ENCODE results near the gene CUBN. TPM values are rescaled to one million over a fixed set of nuclear protein-coding genes. Genes with fewer than 3 reads are reported as not detected.

The CUBN gene
- total and polyA plus RNA-seq, 9 of the 15 experiments (the other 6 are each of a cell fraction or from before 2014, with no cell fraction given), result 0.04 to 0.33 (median 0.09) TPM

GRCh38 chr10:17112566-17112965, 17.0 kb downstream of the CUBN start (continued):
- no peak for TF ChIP-seq PCBP2 (IDR thresholded peaks at IDR 0.05; ENCODE audit: low read depth, low read length, poor library complexity, severe bottlenecking)
- TF ChIP-seq MBD2 (IDR thresholded peaks at IDR 0.05; ENCODE audit: borderline replicate concordance, low read depth), result no peak
- no peak for TF ChIP-seq MCM5 (IDR thresholded peaks at IDR 0.05; ENCODE audit: low read depth)

GRCh38 chr10:17109475-17110207, 20.0 kb downstream of the CUBN start:
- intact Hi-C loops (cut with micrococcal nuclease) (loop anchor here (10.0 kb wide), 1 partner anchor 155 kb away; no protein-coding TSS in a partner anchor), in situ Hi-C loops (cut with MboI) (no loop called here)
- H3K9ac ChIP-seq (ENCODE audit: insufficient read depth in 1 of 2, low read depth in 2 of 2, low read length in 2 of 2), result no peak overlapping the region
- no peaks in the 10 kb centered on the region for H3K9me3 ChIP-seq (replicated peaks; ENCODE audit: control insufficient read depth, insufficient read depth, low read depth, low read length)
- no peaks in the 10 kb centered on the region for H3K4me1 ChIP-seq (replicated peaks in 1 of 2; ENCODE audit: control insufficient read depth in 2 of 2, insufficient read depth in 2 of 2, low read length in 2 of 2)
- DNase-seq (ENCODE audit: extremely low read depth in 1 of 4, low spot score in 3 of 4) (peak in 2 of 4 experiments; percentile 14 to 20), ATAC-seq (no peak), FAIRE-seq (peak; percentile 37)
- H2AFZ ChIP-seq (ENCODE audit: low read depth, low read length), result peak overlapping the region; percentile 18; the same call in 1 of the 2 replicates
- H3K9me1 ChIP-seq (ENCODE audit: control insufficient read depth, insufficient read depth, low read length), result no peaks in the 10 kb centered on the region
- TF ChIP-seq FOSL1 (tag; conservative IDR thresholded peaks at IDR 0.05), result peak; percentile 68
- TF ChIP-seq ZNF165 (CRISPR knock-in tag; IDR thresholded peaks at IDR 0.05; ENCODE audit: borderline replicate concordance), result no peak
- TF ChIP-seq ATF7 (IDR thresholded peaks at IDR 0.05), result no peak
- peak; percentile 86 for TF ChIP-seq ZNF316 (IDR thresholded peaks at IDR 0.05)
- TF ChIP-seq CREB1 (IDR thresholded peaks at IDR 0.05), result no peak
- TF ChIP-seq CREB1 (CRISPR knock-in tag; IDR thresholded peaks at IDR 0.05), result no peak
- peak; percentile 69; the same call in 1 of the 2 replicates for TF ChIP-seq C11orf30 (IDR thresholded peaks at IDR 0.05; ENCODE audit: low read depth)
- peak; percentile 73 for TF ChIP-seq ATF3 (IDR thresholded peaks at IDR 0.05)
- no peak for TF ChIP-seq ATF3 (CRISPR knock-in tag; conservative IDR thresholded peaks at IDR 0.05)
- peak; percentile 70; the same call in 1 of the 2 replicates for TF ChIP-seq EHMT2 (IDR thresholded peaks at IDR 0.05)
- TF ChIP-seq JUND (IDR thresholded peaks at IDR 0.05; ENCODE audit: borderline replicate concordance, low read depth, low read length), result peak; percentile 66; the same call in 1 of the 2 replicates
- no peak for TF ChIP-seq JUND (tag; IDR thresholded peaks at IDR 0.05; ENCODE audit: borderline replicate concordance, low read depth, low read length)
- peak; percentile 33; the same call in 1 of the 2 replicates for TF ChIP-seq MAFG (tag; conservative IDR thresholded peaks at IDR 0.05)
- no peak overlapping the region for H3K4me2 ChIP-seq (ENCODE audit: insufficient read depth, low read length)
- ChIA-PET CTCF (ENCODE audit: low intra/inter-chr PET ratio) (no interaction called here), POLR2A (no interaction called here)
- no peak overlapping the region for H3K27ac ChIP-seq (ENCODE audit: extremely low read depth, low read depth, low read length)
- no peaks in the 10 kb centered on the region for H3K36me3 ChIP-seq (ENCODE audit: control insufficient read depth, insufficient read depth, low read length)
- H3K27me3 ChIP-seq (ENCODE audit: control insufficient read depth in 2 of 2, insufficient read depth in 2 of 2, low read length in 2 of 2), result no peaks in the 10 kb centered on the region
- no peaks in the 10 kb centered on the region for H3K79me2 ChIP-seq (ENCODE audit: control insufficient read depth, insufficient read depth, low read length)
- H3K4me3 ChIP-seq, result no peak overlapping the region
- 45% methylated on average over 3 of the region's 3 CpGs for WGBS (ENCODE audit: insufficient coverage, low coverage, missing lambda C conversion rate)
- no TSS peak for BruUV-seq (replicated peaks)
- no peaks in the 10 kb centered on the region for H4K20me1 ChIP-seq (replicated peaks; ENCODE audit: control insufficient read depth, insufficient read depth, low read length)

All from K562 (cell line).